Choroid plexus epithelial cell (primary cell): Measurements from ENCODE around the gene TTC28.

Experiments used
- DNase-seq: peaks from one replicate; pipeline ENCODE4 v3.0.0-alpha.2; 2010; ENCODE audit warnings: low read depth
- H3K4me3 ChIP-seq: 2 replicates; pipeline ENCODE4 v1.5.1; 2011; ENCODE audit warnings: low read depth, mild to moderate bottlenecking, control low read depth, low read length, moderate library complexity
- TF ChIP-seq, protein P1 (sequence below): conservative IDR thresholded peaks from 2 replicates; pipeline ENCODE4 v1.5.1; 2011; ENCODE audit warnings: low read depth, mild to moderate bottlenecking, control low read depth, inconsistent platforms, low read length, moderate library complexity

Gene TTC28

DNA sequence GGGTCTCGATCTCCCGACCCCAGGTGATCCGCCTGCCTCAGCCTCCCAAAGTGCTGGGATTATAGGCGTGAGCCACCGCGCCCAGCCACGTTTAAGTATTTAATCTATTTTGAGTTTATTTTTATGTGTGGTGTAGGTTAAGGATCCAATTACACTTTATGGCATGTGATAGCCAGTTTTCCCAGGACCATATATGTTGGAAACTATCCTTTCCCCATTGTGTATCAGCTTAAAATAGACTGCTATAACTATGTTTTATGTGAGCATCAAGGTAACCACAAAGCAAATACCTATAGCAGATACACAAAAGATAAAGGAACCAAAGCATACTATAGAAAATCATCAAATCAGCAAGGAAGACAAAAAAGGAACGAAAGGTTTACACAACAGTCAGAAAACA lies 42.4 kb downstream of the TTC28 start:
- TF ChIP-seq, protein P1, sequence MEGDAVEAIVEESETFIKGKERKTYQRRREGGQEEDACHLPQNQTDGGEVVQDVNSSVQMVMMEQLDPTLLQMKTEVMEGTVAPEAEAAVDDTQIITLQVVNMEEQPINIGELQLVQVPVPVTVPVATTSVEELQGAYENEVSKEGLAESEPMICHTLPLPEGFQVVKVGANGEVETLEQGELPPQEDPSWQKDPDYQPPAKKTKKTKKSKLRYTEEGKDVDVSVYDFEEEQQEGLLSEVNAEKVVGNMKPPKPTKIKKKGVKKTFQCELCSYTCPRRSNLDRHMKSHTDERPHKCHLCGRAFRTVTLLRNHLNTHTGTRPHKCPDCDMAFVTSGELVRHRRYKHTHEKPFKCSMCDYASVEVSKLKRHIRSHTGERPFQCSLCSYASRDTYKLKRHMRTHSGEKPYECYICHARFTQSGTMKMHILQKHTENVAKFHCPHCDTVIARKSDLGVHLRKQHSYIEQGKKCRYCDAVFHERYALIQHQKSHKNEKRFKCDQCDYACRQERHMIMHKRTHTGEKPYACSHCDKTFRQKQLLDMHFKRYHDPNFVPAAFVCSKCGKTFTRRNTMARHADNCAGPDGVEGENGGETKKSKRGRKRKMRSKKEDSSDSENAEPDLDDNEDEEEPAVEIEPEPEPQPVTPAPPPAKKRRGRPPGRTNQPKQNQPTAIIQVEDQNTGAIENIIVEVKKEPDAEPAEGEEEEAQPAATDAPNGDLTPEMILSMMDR, result no peak
- no peak overlapping the region for H3K4me3 ChIP-seq

GRCh38 chr22:28630177-28630574 lies 49.5 kb downstream of the TTC28 start:
- no peak for DNase-seq

More for the DNA sequence above, 42.4 kb downstream of the TTC28 start:
- DNase-seq, result no peak

GRCh38 chr22:28629420-28630176 lies 50.0 kb downstream of the TTC28 start:
- peak; percentile 13 for DNase-seq
- no peak overlapping the region for H3K4me3 ChIP-seq
- TF ChIP-seq, protein P1, result no peak

More at GRCh38 chr22:28630177-28630574, 49.5 kb downstream of the TTC28 start:
- TF ChIP-seq, protein P1, result no peak
- no peak overlapping the region for H3K4me3 ChIP-seq

GRCh38 chr22:28628766-28629165 lies 50.9 kb downstream of the TTC28 start:
- H3K4me3 ChIP-seq, result no peak overlapping the region
- TF ChIP-seq, protein P1, result no peak
- DNase-seq, result no peak

- H3K4me3 ChIP-seq, result no peak overlapping the region
- TF ChIP-seq, protein P1, result no peak
- DNase-seq, result peak; percentile 3
Measured at GRCh38 chr22:28627791-28628190, 51.8 kb downstream of the TTC28 start.

DNA sequence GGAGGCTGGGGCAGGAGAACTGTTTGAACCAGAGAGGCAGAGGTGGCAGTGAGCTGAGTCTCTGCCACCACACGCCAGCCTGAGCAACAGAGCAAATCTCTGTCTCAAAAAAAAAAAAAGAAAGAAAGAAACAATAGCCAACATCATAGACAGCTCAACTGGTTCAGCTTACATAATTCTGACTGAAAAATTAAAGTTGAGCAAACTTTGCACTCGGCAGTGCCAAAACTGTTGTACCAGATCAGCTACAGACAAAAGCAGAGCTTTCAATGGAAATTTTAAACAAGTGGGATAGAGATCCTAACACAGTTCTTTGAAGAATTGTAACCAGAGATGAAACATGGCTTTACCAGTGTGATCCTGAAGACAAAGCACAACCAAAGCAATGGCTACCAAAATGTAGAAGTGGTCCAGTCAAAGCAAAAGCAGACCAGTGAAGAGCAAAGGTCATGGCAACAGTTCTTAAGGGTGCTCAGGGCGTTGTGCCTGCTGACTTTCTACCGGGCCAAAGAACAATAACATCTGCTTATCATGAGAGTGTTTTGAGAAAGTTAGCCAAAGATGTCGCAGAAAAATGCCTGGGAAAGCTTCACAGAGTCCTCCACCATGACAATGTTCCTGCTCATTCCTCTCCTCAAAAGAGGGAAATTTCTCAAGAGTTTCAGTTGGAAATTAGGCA lies 59.3 kb downstream of the TTC28 start:
- no peak for DNase-seq
- TF ChIP-seq, protein P1, result no peak
- H3K4me3 ChIP-seq, result no peak overlapping the region
